PFSK-1 (cell line): ENCODE results near the gene APBB2.

Experiments
- FOXP2 ChIP-seq: optimal IDR thresholded peaks from 2 replicates; pipeline ENCODE3; 2011; ENCODE audit warnings: borderline replicate concordance, control low read depth, inconsistent platforms; ENCODE audit not compliant: insufficient read depth; ENCODE audit errors: extremely low read length, extremely low read depth
- POLR2AphosphoS5 ChIP-seq: IDR thresholded peaks from 2 replicates; pipeline ENCODE4 v1.6.1; 2012; ENCODE audit warnings: low read depth, mild to moderate bottlenecking, control low read depth, low read length, moderate library complexity
- REST ChIP-seq, 2 experiments: IDR thresholded peaks; 2 replicates each; pipeline versions ENCODE4 v1.6.1 to v1.8.0; 2011 to 2012; ENCODE audit warnings: low read depth in 2 of 2, low read length in 2 of 2, control low read depth in 1 of 2, inconsistent platforms in 1 of 2, mild to moderate bottlenecking in 1 of 2, moderate library complexity in 1 of 2; ENCODE audit not compliant: insufficient read depth in 1 of 2
- TAF1 ChIP-seq: IDR thresholded peaks from 2 replicates; pipeline ENCODE4 v1.6.1; 2012; ENCODE audit warnings: low read length, control low read depth, borderline replicate concordance; ENCODE audit not compliant: insufficient read depth

- TF ChIP-seq REST (IDR thresholded peaks at IDR 0.05; ENCODE audit: insufficient read depth in 1 of 2, low read depth in 2 of 2, low read length in 2 of 2): no peak
- no peak for TF ChIP-seq TAF1
- TF ChIP-seq POLR2AphosphoS5: no peak
- no peak for TF ChIP-seq FOXP2
These were observed 67.4 kb downstream of the APBB2 start for GRCh38 chr4:41146716-41147506.
